ENCODE data around the gene CARMIL1.

Gene CARMIL1

GRCh38 chr6:25404091-25404490 is 124.9 kb downstream of the CARMIL1 start:
- DNase-seq (ENCODE audit: low read depth in 3 of 3, low spot score in 1 of 3), result no peak

GRCh38 chr6:25404693-25405169 is 125.6 kb downstream of the CARMIL1 start:
- DNase-seq (ENCODE audit: low read depth in 3 of 3, low spot score in 1 of 3), result peak in 1 of 3 donors; percentile 22

- no peak for DNase-seq (ENCODE audit: low read depth in 3 of 3, low spot score in 1 of 3)
Measured at GRCh38 chr6:25405442-25405841, 126.3 kb downstream of the CARMIL1 start.

- DNase-seq (ENCODE audit: low read depth in 3 of 3, low spot score in 1 of 3), result no peak
Measured at GRCh38 chr6:25407431-25407830, 128.3 kb downstream of the CARMIL1 start.

DNA sequence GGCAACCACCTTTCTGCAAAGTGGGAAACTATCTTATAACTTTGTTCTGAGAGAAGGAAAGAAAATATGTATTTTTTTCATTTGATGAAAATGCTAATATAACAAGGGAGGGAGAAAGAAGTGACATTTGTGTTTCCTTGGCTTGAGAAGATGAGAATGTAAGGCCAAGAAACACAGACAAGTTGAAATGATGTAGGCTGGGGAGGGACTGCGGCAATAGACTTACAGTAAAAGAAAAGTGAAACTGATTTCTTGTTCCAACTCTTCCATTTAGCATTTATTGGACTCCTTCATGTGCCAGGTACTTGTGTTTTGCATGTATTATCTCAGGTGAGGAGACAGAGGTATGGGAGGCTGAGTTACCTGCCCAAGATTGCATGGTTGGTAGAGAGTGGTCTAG is 130.9 kb downstream of the CARMIL1 start:
- DNase-seq (ENCODE audit: low read depth in 3 of 3, low spot score in 1 of 3), result no peak

DNA sequence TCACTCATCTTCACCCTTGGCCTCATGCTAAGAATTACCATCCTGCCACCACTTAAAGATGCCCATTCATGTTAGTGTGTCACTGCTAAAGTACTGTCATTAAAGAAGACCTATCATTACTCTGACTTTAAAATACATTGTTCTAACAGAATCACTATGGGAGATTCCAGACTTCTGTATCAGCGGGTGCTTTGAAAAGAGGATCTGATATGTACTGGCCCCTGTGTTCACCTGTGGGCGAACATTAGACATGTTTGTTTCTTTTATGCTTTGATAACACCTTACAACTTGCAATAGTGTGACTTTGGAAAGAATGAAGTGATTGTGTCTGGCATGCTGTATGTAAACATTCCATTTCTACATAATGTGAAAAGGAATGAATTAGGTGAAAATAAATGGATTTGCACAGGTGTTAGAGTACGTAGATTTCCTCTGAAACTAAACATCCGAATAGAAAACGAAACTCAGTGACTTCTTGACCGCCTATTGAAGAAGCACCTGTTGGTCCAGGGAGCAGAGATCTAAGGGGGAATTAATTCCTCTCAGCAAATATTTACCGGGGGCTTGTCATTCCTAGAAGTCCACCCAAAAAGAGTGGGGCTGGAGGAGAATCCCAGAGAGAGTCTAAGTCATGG is 132.3 kb downstream of the CARMIL1 start:
- DNase-seq (ENCODE audit: low read depth in 3 of 3, low spot score in 1 of 3), result no peak

GRCh38 chr6:25413207-25413905 is 134.2 kb downstream of the CARMIL1 start:
- DNase-seq (ENCODE audit: low read depth in 3 of 3, low spot score in 1 of 3), result no peak

DNA sequence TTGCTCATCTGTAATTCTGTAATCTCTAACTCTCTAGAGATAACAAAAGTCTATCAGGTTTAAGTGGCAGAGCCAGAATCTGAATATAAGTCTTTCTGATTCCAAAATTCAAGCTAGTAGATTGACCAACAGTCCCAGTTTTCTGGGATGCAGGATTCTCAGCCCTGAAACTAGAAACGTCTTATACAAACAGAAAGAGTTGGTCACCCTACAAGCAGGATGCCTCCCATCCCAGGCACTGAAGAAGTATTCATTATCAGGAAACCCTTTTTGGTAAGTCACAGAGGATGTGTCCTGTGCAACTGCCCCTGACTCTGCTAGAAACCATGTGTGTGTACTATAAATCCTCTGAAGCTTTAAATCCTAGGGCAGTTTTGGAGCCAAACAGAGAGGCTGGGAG is 135.0 kb downstream of the CARMIL1 start:
- DNase-seq (ENCODE audit: low read depth in 3 of 3, low spot score in 1 of 3), result no peak

GRCh38 chr6:25414755-25415154 is 135.6 kb downstream of the CARMIL1 start:
- DNase-seq (ENCODE audit: low read depth in 3 of 3, low spot score in 1 of 3), result no peak

- DNase-seq (ENCODE audit: low read depth in 3 of 3, low spot score in 1 of 3), result no peak
Measured at GRCh38 chr6:25415274-25415673, 136.1 kb downstream of the CARMIL1 start.

DNA sequence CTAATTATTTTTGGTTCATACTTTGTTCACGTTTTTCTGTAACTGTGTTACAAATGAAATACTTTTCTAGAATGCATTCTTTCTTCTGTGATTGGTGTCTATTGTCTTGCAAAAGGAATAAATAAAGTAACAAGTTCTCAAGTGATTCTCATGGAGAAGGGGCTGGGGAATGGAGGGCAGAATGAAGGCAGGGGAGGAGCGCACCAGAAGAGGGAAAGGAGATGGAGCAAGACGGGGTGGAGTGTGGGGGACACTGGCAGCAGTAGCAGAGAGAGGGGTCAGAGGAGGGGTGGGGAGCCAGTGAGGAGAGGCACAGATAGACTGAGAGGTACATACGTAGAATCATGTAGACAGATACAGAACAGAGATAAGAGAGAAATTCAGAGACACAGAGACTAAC is 136.5 kb downstream of the CARMIL1 start:
- no peak for DNase-seq (ENCODE audit: low read depth in 3 of 3, low spot score in 1 of 3)

GRCh38 chr6:25417046-25417605 is 138.0 kb downstream of the CARMIL1 start:
- no peak for DNase-seq (ENCODE audit: low read depth in 3 of 3, low spot score in 1 of 3)

GRCh38 chr6:25418454-25419052 is 139.4 kb downstream of the CARMIL1 start:
- no peak for DNase-seq (ENCODE audit: low read depth in 3 of 3, low spot score in 1 of 3)

DNA sequence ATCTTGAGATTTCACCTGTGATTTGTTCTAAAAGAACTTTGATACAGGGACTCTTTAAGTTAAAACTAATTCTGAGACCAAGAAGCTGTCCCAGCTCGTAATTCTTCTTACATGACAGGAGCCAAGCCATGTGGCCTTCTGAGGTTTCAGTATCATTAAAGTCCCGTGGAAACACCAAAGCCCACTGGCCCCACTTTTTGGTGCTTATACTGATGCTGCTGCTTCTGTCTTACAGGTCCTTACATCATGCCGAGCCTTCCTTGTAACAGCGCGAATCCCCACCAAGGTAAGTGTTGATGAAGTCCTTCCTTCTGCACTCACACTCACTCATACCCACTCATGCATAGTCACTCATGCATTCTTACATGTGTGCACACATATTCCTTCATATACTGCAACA is 140.7 kb downstream of the CARMIL1 start:
- DNase-seq (ENCODE audit: low read depth in 3 of 3, low spot score in 1 of 3), result no peak

- no peak for DNase-seq (ENCODE audit: low read depth in 3 of 3, low spot score in 1 of 3)
Measured at GRCh38 chr6:25423358-25423757, 144.2 kb downstream of the CARMIL1 start.

DNA sequence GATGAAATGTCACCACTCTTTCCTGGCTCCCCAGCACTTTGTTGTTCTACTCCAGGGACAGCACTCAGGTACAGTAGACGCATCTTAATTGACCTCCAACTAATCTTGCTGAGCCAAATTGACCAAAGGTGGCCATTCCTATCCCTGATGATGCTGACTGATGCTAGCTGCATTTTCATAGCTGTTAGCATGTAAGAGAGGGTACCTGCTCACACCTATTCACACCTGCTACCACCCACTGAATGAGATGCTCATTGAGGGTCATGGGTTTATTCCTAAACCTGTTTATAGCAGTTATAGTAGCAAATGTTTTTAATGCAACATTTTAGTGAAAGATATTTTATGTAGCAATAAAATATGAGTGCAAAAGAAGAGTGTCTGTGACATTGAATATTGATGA is 145.1 kb downstream of the CARMIL1 start:
- DNase-seq (ENCODE audit: low read depth in 3 of 3, low spot score in 1 of 3), result no peak

DNA sequence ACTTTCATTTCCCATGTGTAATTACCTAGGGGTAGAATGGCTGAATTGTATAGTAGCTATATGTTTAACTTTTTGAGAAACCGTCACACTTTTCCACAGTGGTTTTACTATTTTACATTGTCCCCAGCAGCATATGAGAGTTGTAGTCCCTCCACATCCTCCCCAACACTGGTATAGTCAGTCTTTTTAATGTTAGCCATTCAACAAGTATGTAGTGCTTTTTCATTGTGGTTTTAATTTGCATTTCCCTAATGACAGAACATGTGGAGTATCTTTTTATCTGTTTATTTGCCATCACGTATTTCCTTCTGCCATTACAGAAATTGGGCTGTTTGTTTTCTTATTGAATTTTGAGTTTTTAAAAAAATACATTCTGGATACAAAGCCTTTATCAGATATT is 148.4 kb downstream of the CARMIL1 start:
- DNase-seq (ENCODE audit: low read depth in 3 of 3, low spot score in 1 of 3), result no peak

- DNase-seq (ENCODE audit: low read depth in 3 of 3, low spot score in 1 of 3), result no peak
Measured at GRCh38 chr6:25428758-25429317, 149.7 kb downstream of the CARMIL1 start.

DNA sequence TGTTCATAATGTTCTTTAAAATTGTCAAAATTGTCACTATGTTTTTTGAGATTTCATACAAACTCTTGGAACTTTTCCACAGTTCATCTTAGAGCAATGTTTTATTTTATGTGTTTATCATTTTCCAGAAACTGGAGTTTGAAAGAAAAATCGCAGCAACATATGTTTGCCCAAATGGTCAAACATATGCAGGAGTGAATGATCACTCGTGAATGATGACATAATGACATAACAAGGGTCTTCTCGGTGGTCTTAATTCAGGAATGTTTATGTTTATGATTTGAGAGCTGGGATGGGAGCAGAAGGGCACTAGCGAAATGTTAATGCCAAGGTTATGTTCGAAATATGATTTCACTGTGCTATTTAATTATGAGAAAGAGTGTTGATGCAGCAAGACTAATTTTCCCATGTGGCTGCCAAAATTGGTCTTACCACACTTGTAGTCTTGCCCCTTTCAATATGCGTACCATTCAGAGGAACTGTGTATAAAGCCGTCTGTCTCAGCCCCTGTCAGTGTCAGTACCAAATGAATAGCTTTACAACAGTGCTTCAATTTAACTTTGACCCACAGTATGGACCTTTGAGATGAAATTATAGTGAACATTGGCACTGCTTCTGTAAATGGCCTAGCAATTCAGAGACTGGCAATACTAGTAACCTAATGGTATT is 152.3 kb downstream of the CARMIL1 start:
- no peak for DNase-seq (ENCODE audit: low read depth in 3 of 3, low spot score in 1 of 3)

DNA sequence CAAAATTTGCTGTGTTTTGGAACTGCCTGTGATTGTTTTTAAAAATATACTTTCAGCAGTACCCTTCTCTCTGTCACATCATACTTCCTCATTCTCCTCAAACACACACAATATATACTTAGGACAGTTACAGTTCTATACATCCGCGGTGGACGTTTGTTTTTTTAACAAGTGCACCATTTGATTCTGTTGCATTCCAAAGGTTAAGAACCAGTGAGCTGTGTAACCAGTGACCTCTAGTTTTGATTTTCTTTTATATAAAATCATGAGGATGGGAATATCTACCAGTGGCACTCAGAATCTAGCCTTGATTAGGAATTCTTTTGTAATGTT is 152.8 kb downstream of the CARMIL1 start:
- DNase-seq (ENCODE audit: low read depth in 3 of 3, low spot score in 1 of 3), result no peak

- no peak for DNase-seq (ENCODE audit: low read depth in 3 of 3, low spot score in 1 of 3)
Measured at GRCh38 chr6:25434921-25435320, 155.7 kb downstream of the CARMIL1 start.
